ENCODE measurements around the gene RREB1.

- TF ChIP-seq SP1 (IDR thresholded peaks at IDR 0.05) (no peak), PKNOX1 (IDR thresholded peaks at IDR 0.05) (no peak), NFRKB (IDR thresholded peaks at IDR 0.05) (no peak), LEF1 (IDR thresholded peaks at IDR 0.05; ENCODE audit: borderline replicate concordance) (no peak), TARDBP (IDR thresholded peaks at IDR 0.05) (no peak)
Measured at GRCh38 chr6:7139835-7140470, 32.2 kb downstream of the RREB1 start.
